GM18498 (cell line): ENCODE data around the gene FTSJ3.
"Not testable (repeated sequence)": the region's sequence is repeated elsewhere in the genome, so short reads cannot be mapped to it uniquely, and the experiment has no call there.

Source experiments
- ATAC-seq: cut with Tn5 transposase; IDR thresholded peaks from one replicate; pipeline ENCODE4 v1.9.1; 2021; ENCODE audit warnings: mild to moderate bottlenecking, moderate library complexity; ENCODE audit not compliant: unreplicated experiment

The FTSJ3 gene

GRCh38 chr17:63796375-63796774 lies 31.1 kb downstream of the FTSJ3 start:
- ATAC-seq: not testable (repeated sequence)

DNA sequence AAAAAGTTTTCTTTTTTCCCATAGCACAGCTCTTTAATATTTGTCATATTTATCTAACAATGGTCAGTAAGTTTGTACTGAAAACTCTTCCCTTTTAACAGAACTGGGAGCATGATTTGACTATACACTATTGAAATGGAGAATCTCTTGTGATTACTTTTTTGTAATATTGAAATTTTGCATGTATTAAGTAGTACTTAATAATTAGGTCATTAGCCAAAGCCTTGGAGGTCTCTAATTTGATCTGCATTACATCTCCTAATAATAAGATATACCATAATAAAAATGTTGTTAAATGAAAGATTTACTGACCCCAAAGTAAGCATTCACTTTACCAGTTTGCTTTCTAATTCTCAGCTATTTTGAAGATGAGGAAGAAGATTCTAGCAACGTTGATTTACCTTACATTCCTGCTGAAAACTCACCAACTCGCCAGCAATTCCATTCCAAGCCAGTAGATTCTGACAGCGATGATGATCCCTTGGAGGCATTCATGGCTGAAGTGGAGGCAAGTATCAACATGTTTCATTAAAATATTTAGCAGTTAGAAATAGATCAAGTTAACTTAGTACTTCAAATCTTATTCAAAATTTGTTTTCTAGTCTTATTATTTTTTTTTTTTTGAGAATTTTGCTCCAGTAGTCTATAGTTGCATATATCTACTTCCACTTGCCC lies 35.3 kb downstream of the FTSJ3 start:
- no peak for ATAC-seq

DNA sequence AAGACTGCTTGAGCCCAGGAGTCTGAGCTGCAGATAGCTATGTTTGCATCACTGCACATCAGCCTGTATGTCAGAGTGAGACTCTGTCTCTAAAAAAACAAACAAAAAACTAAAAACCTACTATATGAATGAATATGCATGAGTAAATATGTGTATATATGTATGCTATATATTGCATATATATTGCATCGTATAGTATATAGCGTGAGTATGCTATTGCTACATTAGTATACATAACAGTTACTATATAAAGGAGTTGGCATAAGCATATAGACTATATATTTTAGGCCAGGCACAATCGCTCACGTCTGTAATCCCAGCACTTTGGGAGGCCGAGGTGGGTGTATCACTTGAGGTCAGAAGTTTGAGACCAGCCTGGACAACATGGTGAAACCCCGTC lies 37.4 kb downstream of the FTSJ3 start:
- ATAC-seq: no peak

DNA sequence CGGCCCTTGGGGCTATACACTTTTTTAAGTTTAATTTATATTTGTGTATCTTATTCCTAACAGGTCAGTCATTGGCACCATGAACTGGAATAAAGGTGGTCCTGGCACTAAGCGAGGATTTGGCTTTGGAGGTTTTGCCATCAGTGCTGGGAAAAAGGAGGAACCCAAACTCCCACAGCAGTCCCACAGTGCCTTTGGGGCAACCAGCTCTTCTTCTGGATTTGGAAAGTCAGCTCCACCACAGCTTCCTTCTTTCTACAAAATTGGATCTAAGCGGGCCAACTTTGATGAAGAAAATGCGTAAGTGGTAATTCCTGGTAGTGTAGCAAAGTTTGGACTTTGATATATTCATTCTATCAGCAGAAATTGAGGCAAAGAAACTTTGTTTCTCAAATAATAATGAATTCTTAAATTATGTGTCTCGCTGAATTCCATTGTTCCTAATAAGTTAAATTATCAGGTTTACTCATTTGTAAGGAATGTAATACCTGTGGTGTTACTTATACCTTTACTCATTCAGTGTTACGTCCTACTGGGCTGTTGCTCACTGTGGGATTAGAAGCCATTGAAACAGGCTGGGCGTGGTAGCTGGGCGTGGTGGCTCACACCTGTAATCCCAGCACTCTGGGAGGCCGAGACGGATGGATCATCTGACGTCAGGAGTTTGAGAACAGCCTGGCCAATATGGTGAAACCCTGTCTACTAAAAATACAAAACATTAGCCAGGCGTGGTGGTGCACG lies 40.3 kb downstream of the FTSJ3 start:
- ATAC-seq: no peak

DNA sequence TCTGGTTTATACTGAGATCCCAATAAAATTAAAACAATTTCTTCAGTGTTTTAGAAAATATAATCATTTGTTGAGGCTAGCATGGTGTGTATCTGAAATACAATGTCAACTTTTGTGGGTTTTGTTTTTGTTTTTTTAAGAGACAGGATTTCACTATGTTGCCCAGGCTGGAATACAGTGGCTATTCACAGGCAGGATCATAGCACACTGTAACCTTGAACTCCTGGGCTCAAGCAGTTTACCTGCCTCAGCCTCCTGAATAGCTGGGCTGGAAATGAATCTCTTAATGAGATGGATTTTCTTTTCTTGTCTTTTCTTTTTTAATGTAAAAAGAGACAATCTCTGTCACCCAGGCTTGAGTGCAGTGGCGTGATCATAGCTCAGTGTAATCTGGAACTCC lies 41.3 kb downstream of the FTSJ3 start:
- ATAC-seq: no peak

GRCh38 chr17:63785556-63785955 lies 41.9 kb downstream of the FTSJ3 start:
- ATAC-seq: no peak

- no peak for ATAC-seq
Measured at GRCh38 chr17:63783522-63783921, 43.9 kb downstream of the FTSJ3 start.

DNA sequence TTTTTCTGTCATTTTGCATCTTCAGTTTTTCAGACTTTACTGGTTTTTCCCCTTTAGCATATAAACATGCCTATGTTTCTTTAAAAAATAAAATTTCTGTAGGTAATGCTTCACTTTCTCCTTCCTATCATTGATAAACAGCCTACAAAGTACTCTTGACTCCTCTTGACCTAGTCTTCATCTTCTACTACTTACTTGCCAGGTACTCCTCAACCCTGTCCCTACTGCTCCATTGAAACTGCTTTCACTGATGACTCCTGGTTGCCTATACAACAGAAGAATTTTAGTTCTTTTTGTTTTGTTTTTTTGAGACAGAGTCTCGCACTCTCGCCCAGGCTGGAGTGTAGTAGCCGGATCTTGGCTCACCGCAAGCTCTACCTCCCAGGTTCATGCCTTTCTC lies 46.5 kb downstream of the FTSJ3 start:
- no peak for ATAC-seq

- ATAC-seq: no peak
Measured at GRCh38 chr17:63780507-63780906, 47.0 kb downstream of the FTSJ3 start.

DNA sequence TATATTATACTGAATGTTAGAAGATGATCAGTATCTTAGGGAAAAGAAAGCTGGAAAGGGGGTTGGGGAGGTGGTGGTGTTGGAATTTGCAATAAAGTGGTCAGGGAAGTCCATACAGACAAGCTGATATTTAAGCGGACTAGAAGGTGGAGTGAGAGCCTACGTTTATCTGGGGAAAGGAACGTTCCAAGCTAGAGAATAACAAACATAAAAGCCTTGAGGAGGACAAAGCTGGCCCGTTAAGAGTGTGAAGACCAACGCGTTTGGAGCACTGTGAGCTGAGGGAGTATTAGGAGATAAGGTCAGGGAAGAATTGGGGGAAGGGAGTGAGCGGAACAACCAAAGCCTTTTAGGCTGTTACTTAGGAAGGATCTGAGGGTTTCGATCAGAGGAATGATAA lies 52.0 kb downstream of the FTSJ3 start:
- no peak for ATAC-seq

GRCh38 chr17:63774969-63775265 lies 52.5 kb downstream of the FTSJ3 start:
- ATAC-seq: no peak

GRCh38 chr17:63774141-63774968 lies 53.1 kb downstream of the FTSJ3 start, which contains the start of gene DDX42:
Gene DDX42, plus strand, starts transcription at chr17:63774170. Its CDS starts 12,880 bp downstream, at chr17:63787050.
- ATAC-seq: peak; percentile 9

GRCh38 chr17:63773272-63774140 lies 54.0 kb downstream of the FTSJ3 start, which contains the start of gene CCDC47:
Gene CCDC47, minus strand, starts transcription at chr17:63773597. Its CDS starts 7,422 bp downstream, at chr17:63766175.
- ATAC-seq: peak; percentile 82

DNA sequence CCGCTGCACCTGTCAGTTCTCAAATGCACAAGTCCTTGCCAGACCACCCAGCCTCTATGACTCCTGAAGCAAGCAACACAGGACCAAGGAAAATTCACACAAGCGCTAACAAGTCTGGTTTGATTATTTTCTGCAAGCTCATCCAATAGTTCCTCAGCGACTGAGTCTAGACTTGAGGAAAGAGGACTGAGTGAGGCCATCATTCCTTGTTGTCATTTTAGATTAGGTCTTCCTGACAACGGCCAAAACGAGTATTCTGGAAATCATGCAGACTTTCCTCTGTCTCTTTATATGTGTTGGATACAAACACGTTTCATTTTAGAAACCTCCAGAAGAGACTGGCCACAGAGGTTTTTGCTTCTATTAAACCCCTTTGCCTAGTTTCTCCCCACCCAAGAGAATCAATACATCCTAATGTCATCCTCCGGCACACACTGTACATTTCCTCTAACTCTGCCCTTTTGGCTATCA lies 54.6 kb downstream of the FTSJ3 start:
- no peak for ATAC-seq
